NCI-H1436 treated with DMSO at 0.1 percent for 48 hours (cell line): ENCODE measurements around the gene SNX27.
"Not testable (repeated sequence)": the region's sequence is repeated elsewhere in the genome, so short reads cannot be mapped to it uniquely, and the experiment has no call there.

ENCODE experiments used
- DNase-seq: peaks from one replicate; lab custom pipeline; 2025; lab: John Stamatoyannopoulos, UW

The SNX27 gene

DNA sequence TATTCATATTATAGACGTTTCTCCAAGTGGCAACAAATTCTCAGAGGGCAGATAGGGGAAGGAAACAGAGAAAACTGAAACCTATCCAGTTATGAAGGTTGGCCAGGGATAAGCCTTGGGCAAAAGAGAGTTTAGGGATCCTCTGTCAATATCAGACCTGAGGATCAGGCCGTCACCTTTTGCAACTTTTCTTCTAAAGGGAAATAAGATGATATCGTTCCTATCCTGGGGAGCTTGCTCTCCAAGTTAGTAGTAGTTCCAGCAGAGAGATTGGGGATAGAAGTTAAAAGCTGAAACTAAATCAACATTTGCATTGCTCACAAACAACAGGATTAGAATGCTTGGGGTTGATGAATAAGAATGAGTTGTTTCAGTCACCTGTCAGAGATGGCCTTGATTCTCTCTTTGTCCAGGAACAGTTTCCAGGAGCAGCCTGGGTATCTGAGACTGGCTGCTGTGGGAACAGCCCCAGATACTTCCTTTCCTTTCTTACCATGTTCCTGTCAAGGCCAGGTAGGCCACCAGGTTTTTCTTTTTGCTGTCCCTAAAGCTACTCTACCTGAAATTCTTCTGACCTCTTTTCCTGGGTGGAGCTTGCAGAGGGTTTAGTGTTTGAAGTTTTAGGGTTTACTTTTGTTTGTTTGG, 112.0 kb downstream of the SNX27 start:
- no peak for DNase-seq

DNA sequence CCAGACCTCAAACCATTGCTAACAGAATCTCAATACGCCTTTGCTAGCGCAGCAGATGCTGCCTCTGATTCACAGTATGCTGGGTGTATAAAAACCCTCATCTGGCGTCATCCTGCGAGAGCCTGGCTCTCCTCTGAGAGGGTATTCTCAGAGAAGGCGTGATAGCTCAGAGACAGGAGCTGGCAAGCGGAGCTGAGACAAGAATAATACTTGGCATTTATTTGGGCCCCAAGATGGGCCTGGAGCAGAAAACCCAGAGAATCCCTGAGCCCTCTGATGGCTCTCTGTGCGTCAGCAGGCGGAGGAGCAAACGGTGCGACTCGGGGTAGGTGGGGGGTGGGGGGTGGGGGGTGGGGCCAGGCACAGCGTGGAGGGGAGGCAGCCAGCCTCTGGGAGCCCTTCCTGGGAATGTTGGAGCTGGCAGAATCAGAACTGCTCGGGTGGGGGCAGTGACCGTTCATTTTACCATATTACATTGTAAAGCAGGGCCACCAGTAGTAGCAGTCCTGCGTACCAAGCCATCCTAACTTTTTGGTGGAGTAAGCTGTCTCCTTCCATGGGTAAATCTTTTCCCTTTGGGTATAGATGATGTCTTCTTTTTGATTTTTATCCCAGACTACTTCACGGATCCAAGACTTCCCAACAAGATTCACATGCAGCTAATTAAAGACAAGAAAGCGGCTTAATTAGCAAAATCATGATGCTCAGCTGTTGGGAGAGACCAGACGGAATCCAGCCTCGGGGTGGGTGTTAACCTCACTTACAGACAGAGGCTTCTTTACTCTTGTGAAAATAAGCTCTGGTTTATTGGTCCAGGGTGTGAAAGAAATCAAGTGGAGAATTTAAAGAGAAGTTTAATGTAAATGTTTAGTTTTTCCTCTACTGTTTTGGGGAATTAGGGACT, 116.6 kb downstream of the SNX27 start:
- DNase-seq = no peak

DNA sequence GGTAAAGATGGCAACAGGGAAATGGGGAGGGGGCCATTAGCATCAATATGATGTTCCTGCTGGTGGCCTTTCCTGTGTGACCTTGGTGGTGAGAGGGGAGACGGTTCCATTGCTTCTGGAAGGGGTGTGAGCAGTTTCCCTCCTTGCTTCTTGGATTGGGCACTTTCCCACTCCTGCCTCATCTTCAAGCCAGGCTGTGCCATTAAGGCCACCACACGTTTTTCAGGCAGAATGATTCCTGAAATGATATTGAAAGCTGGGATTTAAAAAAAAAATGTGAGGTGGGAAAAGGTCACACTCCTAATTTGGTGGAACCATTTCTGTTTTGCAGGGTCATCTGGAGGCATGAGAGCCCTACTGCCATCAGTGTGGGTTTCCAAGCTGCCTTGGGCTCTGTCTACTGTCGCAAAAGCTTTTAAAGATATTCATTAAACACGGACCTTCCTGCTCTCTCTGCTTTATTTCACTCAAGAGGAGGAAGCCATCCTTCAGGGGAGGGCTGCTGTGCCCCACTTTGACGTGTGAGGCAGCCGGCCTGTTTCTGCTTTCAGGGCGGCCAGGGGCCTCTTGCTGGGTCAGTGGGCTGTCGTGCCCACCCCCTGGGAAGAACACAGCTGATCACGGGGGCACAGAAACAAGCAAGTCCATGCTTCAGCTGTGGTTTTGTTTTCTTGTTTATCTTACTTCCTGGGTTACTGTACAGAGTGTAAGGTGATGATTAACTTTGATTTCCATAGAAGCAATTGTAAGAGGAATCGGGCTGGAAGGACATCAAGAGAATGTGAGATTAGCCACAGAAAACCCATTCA, 117.5 kb downstream of the SNX27 start:
- DNase-seq = no peak

DNA sequence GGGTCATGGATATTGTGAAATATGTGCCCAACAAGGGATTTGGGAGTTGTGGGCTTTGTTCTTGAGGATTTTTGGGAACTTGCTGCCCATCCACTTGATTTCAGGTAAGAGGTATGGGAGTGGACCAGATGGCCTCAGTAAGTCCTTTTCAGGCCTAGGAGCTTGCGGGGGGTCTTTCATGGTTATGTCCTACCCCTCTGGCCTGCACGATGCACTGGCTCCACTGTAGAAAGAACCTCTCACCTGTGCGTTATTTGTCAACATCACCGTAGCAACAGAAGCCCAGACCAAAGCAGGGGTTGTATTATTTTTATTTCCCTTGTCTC, 118.1 kb downstream of the SNX27 start:
- DNase-seq = no peak

DNA sequence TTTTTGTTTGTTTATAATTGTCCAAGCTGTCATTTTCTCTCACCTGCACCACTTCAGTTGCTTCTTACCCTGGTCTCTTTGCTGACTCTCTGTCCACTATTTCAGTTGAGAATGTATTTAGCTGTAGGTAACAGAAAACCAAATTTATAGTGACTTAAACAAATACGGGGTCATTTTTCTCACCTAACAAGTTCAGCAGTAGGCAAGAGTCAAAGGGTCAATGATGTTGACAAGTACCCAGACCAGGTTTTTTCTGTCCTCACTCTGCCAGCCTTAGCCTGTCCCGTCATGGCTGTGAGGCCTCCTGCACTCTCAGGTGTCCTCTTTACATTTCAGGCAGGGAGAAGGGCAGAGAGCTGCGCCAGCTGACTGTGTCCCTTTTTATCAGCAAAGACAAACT, 121.3 kb downstream of the SNX27 start:
- no peak for DNase-seq

DNA sequence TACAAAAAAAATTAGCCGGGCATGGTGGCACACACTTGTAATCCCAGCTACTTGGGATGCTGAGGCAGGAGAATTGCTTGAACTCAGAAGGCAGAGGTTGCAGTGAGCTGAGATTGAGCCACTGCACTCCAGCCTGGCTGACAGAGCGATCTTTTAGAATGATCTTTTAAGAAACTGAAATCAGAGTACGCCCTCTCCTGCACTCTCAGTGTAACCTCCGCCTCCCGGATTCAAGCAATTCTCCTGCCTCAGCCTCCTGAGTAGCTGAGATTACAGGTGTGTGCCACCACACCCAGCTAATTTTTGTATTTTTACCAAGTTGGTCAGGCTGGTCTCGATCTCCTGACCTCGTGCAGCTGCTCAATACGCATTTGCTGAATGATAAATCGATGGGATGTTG, 122.1 kb downstream of the SNX27 start:
- not testable (repeated sequence) for DNase-seq

DNA sequence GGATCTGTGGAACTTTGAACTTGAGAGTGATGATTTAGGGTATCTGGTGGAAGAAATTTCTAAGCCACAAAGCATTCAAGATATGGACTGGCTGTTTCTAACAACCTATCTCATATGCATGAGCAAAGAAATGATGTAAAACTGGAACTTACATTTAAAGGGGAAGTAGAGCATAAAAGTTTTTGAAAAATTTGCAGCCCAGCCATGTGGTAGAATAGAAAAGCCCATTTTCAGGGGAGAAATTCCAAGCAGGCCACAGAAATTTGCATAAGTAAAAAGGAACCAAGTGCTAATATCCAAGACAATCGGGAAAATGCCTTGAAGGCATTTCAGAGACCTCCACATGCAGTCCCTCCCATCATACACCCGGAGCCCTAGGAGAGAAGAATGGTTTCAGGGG, 125.2 kb downstream of the SNX27 start:
- DNase-seq = no peak

DNA sequence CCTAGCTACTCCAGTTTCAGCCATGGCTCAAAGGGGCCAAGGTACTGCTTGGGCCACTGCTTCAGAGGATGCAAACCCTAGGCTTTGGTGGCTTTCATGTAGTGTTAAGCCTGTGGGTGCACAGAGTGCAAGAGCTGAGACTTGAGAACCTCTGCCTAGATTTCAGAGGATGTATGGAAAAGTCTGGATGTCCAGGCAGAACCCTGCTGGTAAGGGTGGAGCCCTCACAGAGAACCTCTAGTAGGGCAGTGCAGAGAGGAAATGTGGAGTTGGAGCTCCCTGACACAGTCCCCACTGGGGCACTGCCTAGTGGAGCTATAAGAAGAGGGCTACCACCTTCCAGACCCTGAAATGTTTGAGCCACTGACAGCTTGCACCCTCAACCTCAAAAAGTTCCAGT, 125.6 kb downstream of the SNX27 start:
- no peak for DNase-seq

DNA sequence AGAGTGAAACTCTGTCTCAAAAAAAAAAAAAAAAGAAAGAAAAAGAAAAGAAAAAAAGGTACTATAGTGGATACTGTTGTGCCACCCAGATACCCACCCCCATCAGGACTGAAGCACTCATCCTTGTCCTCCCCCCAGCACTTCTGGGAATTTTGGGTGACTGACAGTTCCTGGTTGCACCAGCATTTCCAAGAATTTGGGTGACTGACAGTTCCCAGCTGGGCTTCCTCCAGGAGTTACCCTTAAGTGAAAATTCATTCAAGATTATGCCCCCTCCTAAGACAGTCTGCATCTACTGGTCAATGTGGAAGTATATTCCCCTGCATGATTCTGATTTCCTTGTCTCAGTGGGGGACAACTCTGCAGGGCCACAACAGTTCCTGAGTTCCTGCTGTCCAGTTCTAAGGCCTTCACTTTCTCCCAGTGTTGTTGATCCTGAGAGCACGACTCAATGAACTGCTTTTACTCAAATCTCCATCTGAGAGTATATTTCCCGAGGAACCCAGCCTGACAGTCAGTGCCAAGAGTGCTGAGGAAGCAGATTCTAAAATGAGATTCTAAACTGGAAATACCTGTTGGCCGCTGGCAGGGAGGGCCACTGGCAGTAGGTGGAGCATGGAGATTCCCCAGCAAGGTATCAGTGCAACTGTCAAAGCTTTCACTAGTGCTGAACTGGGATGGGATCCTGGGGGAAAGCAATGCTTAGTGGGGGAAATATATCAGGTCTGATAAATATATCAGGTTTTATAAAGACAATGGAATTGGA, 127.9 kb downstream of the SNX27 start:
- no peak for DNase-seq

DNA sequence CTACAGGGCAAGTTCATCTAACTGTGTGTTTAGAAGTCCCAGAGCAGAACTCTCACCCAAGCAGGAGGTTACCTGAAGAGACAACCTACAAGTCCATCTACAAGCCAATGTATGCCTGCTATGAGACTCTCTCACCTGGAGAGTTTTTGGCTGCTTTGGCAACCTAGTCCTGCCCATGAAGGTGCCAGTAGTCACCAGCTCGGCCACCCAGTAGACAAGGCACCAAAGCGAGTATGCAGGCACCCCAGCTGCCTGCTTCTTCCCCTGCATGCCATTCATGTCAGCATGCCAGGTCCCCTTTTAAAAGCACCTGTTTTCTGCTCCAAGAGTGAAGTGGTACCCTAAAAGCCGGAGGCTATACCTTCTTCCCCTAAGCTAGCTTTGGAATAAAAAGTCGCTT, 129.7 kb downstream of the SNX27 start:
- DNase-seq = no peak
